Retinal pigment epithelial cell (primary cell): ENCODE results near the gene NKAIN1.

Source experiments
- DNase-seq: peaks from one replicate; pipeline ENCODE4 v3.0.0-alpha.2; 2010; ENCODE audit warnings: low read depth
- H3K4me3 ChIP-seq: 2 replicates; pipeline ENCODE4 v1.5.1; 2011; ENCODE audit warnings: mild to moderate bottlenecking, low read length, control low read depth, moderate library complexity
- CTCF ChIP-seq: conservative IDR thresholded peaks from 2 replicates; pipeline ENCODE4 v1.5.1; 2011; ENCODE audit warnings: low read depth, low read length, control low read depth, inconsistent platforms

Gene NKAIN1

GRCh38 chr1:31154632-31155215 lies 85.0 kb downstream of the NKAIN1 start:
- no peak for DNase-seq
- no peak for TF ChIP-seq CTCF

GRCh38 chr1:31154000-31154631 lies 85.6 kb downstream of the NKAIN1 start:
- no peak for DNase-seq
- H3K4me3 ChIP-seq: peak overlapping the region; percentile 63
- no peak for TF ChIP-seq CTCF

More at GRCh38 chr1:31154632-31155215, 85.0 kb downstream of the NKAIN1 start:
- H3K4me3 ChIP-seq: peak overlapping the region; percentile 63

GRCh38 chr1:31153423-31153822 lies 86.3 kb downstream of the NKAIN1 start:
- TF ChIP-seq CTCF: no peak
- no peak overlapping the region for H3K4me3 ChIP-seq
- no peak for DNase-seq

- TF ChIP-seq CTCF: no peak
- H3K4me3 ChIP-seq: no peak overlapping the region
- no peak for DNase-seq
These were observed 87.4 kb downstream of the NKAIN1 start for GRCh38 chr1:31152181-31152795.

- no peak for TF ChIP-seq CTCF
- DNase-seq: no peak
- H3K4me3 ChIP-seq: no peak overlapping the region
These were observed 88.3 kb downstream of the NKAIN1 start for GRCh38 chr1:31151402-31151801.

- no peak overlapping the region for H3K4me3 ChIP-seq
- TF ChIP-seq CTCF: no peak
- DNase-seq: no peak
These were observed 91.3 kb downstream of the NKAIN1 start for GRCh38 chr1:31148409-31148808.

GRCh38 chr1:31145648-31146047 lies 94.0 kb downstream of the NKAIN1 start:
- DNase-seq: no peak

More at GRCh38 chr1:31145648-31146047, 94.0 kb downstream of the NKAIN1 start:
- no peak overlapping the region for H3K4me3 ChIP-seq
- no peak for TF ChIP-seq CTCF
